H9 (cell line): Measurements from ENCODE around the gene DCUN1D4. TPM values are rescaled to one million over a fixed set of nuclear protein-coding genes. Genes with fewer than 3 reads are reported as not detected.

ENCODE experiments used
- DNase-seq: peaks from one replicate; pipeline ENCODE4 v3.0.0-alpha.2; 2017
- H2AFZ ChIP-seq: one replicate; pipeline ENCODE4 v1.6.1; 2013; ENCODE audit warnings: mild to moderate bottlenecking, low read length, control low read depth, moderate library complexity
- H2AK5ac ChIP-seq: 2 replicates; pipeline ENCODE4 v1.6.1; 2013; ENCODE audit warnings: low read length, control low read depth, mixed read lengths; ENCODE audit not compliant: insufficient read length
- H2BK120ac ChIP-seq: one replicate; pipeline ENCODE4 v1.6.1; 2013; ENCODE audit warnings: low read depth, mild to moderate bottlenecking, low read length, control low read depth, inconsistent platforms; ENCODE audit not compliant: poor library complexity, severe bottlenecking
- H2BK12ac ChIP-seq: 2 replicates; pipeline ENCODE4 v1.6.1; 2013; ENCODE audit warnings: low read length, control low read depth, mixed read lengths, low read depth; ENCODE audit not compliant: insufficient read length
- H2BK15ac ChIP-seq: 2 replicates; pipeline ENCODE4 v1.6.1; 2013; ENCODE audit warnings: low read depth, low read length, control low read depth
- H2BK20ac ChIP-seq: one replicate; pipeline ENCODE4 v1.6.1; 2013; ENCODE audit warnings: low read depth, mild to moderate bottlenecking, low read length, control low read depth, inconsistent platforms; ENCODE audit not compliant: poor library complexity, severe bottlenecking
- H2BK5ac ChIP-seq: 2 replicates; pipeline ENCODE4 v1.6.1; 2013; ENCODE audit warnings: low read length, control low read depth, mixed read lengths; ENCODE audit not compliant: insufficient read length
- H3K14ac ChIP-seq: 2 replicates; pipeline ENCODE4 v1.6.1; 2013; ENCODE audit warnings: low read length, control low read depth; ENCODE audit not compliant: insufficient read depth
- H3K18ac ChIP-seq: 2 replicates; pipeline ENCODE4 v1.6.1; 2013; ENCODE audit warnings: low read depth, mild to moderate bottlenecking, mixed read lengths, low read length, control low read depth; ENCODE audit not compliant: insufficient read length
- H3K23ac ChIP-seq: 2 replicates; pipeline ENCODE4 v1.6.1; 2013; ENCODE audit warnings: low read length, control low read depth, mixed read lengths, low read depth; ENCODE audit not compliant: insufficient read length
- H3K23me2 ChIP-seq: 2 replicates; pipeline ENCODE4 v1.6.1; 2013; ENCODE audit warnings: low read depth, mild to moderate bottlenecking, mixed read lengths, low read length, control low read depth; ENCODE audit not compliant: insufficient read length, poor library complexity, severe bottlenecking
- H3K27ac ChIP-seq: 2 replicates; pipeline ENCODE4 v1.5.1; 2013; ENCODE audit warnings: low read length, control low read depth, mixed read lengths, low read depth; ENCODE audit not compliant: insufficient read length
- H3K27me3 ChIP-seq: 2 replicates; pipeline ENCODE4 v1.6.1; 2013; ENCODE audit warnings: low read length, control low read depth, inconsistent platforms; ENCODE audit not compliant: insufficient read depth
- H3K4ac ChIP-seq: 2 replicates; pipeline ENCODE4 v1.6.1; 2013; ENCODE audit warnings: low read depth, mild to moderate bottlenecking, control low read depth, inconsistent platforms, low read length, moderate library complexity
- H3K4me1 ChIP-seq: 2 replicates; pipeline ENCODE4 v1.6.1; 2013; ENCODE audit warnings: low read length, control low read depth, inconsistent platforms; ENCODE audit not compliant: insufficient read depth
- H3K4me2 ChIP-seq: 2 replicates; pipeline ENCODE4 v1.6.1; 2013; ENCODE audit warnings: low read length, control low read depth, mixed read lengths; ENCODE audit not compliant: insufficient read length, insufficient read depth
- H3K56ac ChIP-seq: 2 replicates; pipeline ENCODE4 v1.6.1; 2013; ENCODE audit warnings: low read depth, mild to moderate bottlenecking, mixed read lengths, low read length, control low read depth; ENCODE audit not compliant: insufficient read length
- H3K79me1 ChIP-seq: 2 replicates; pipeline ENCODE4 v1.6.1; 2013; ENCODE audit warnings: low read depth, mild to moderate bottlenecking, moderate library complexity, low read length, control low read depth, inconsistent platforms; ENCODE audit not compliant: insufficient read depth, poor library complexity, severe bottlenecking
- H3K79me2 ChIP-seq: 2 replicates; pipeline ENCODE4 v1.6.1; 2013; ENCODE audit warnings: low read length, control low read depth, inconsistent platforms; ENCODE audit not compliant: insufficient read depth
- H3K9ac ChIP-seq: 2 replicates; pipeline ENCODE4 v1.6.1; 2013; ENCODE audit warnings: low read length, control low read depth, mixed read lengths; ENCODE audit not compliant: insufficient read length; ENCODE audit errors: extremely low read depth
- H3K9me3 ChIP-seq: one replicate; pipeline ENCODE4 v1.6.1; 2013; ENCODE audit warnings: low read depth, low read length, inconsistent platforms; ENCODE audit not compliant: control insufficient read depth
- H3T11ph ChIP-seq: one replicate; pipeline ENCODE4 v1.6.1; 2013; ENCODE audit warnings: mild to moderate bottlenecking, low read length, control low read depth, inconsistent platforms
- H4K20me1 ChIP-seq: one replicate; pipeline ENCODE4 v1.6.1; 2013; ENCODE audit not compliant: control insufficient read depth, insufficient read length, insufficient read depth
- H4K5ac ChIP-seq: 2 replicates; pipeline ENCODE4 v1.6.1; 2013; ENCODE audit warnings: low read depth, mild to moderate bottlenecking, mixed read lengths, low read length, control low read depth; ENCODE audit not compliant: insufficient read length
- H4K8ac ChIP-seq: replicated peaks from 2 replicates; pipeline ENCODE4 v1.6.1; 2013; ENCODE audit warnings: low read length, control low read depth, mixed read lengths, low read depth; ENCODE audit not compliant: insufficient read length
- H4K91ac ChIP-seq: 2 replicates; pipeline ENCODE4 v1.6.1; 2013; ENCODE audit warnings: low read depth, mild to moderate bottlenecking, moderate library complexity, mixed read lengths, low read length, control low read depth; ENCODE audit not compliant: insufficient read length
- H3K27ac Mint-ChIP-seq, 3 experiments: 2 replicates in 2 of 3; 3 replicates in 1 of 3; pipeline ENCODE4 v1.8.0; 2020 to 2021; ENCODE audit warnings: mixed read lengths in 3 of 3, mild to moderate bottlenecking in 1 of 3, moderate library complexity in 1 of 3
- H3K27me3 Mint-ChIP-seq: 2 replicates; pipeline ENCODE4 v1.8.0; 2021; ENCODE audit warnings: low read depth, mild to moderate bottlenecking, moderate library complexity, mixed read lengths
- H3K36me3 Mint-ChIP-seq, 3 experiments: 2 replicates in 2 of 3; 3 replicates in 1 of 3; pipeline ENCODE4 v1.8.0; 2020 to 2021; ENCODE audit warnings: low read depth in 3 of 3, mixed read lengths in 3 of 3; ENCODE audit not compliant: insufficient read depth in 1 of 3
- H3K4me1 Mint-ChIP-seq, 2 experiments: 2 replicates each; pipeline ENCODE4 v1.8.0; 2020; ENCODE audit warnings: mixed read lengths in 2 of 2
- H3K4me3 Mint-ChIP-seq, 2 experiments: 2 replicates in 1 of 2; 3 replicates in 1 of 2; pipeline ENCODE4 v1.8.0; 2020 to 2021; ENCODE audit warnings: mild to moderate bottlenecking in 2 of 2, mixed read lengths in 2 of 2, moderate library complexity in 1 of 2
- H3K9me3 Mint-ChIP-seq, 2 experiments: 2 replicates in 1 of 2; 3 replicates in 1 of 2; pipeline ENCODE4 v1.8.0; 2020; ENCODE audit warnings: mild to moderate bottlenecking in 2 of 2, mixed read lengths in 2 of 2, moderate library complexity in 1 of 2
- CTCF ChIP-seq: fragments of 200-600 bp; sonication (generic); conservative IDR thresholded peaks from 3 replicates; pipeline ENCODE4 v1.8.0; 2021; ENCODE audit warnings: antibody characterized with exemption, mild to moderate bottlenecking
- WGBS: extraction: QIAGEN DNeasy Blood & Tissue Kit; methylation state at CpG from one replicate; pipeline ENCODE4 v1.1.7; 2013; ENCODE audit warnings: missing lambda C conversion rate, low lambda C conversion rate, mixed read lengths; ENCODE audit not compliant: insufficient read length; ENCODE audit errors: extremely low coverage; 5-methylcytosine and 5-hydroxymethylcytosine counted together
- long read RNA-seq: library from polyadenylated mRNA; unstranded; transcript quantifications from one replicate; pipeline ENCODE4 v2.0.0, GENCODE V29; 2020
- total RNA-seq: library from RNA; stranded (reverse); gene quantifications from 2 replicates; pipeline ENCODE4 v1.2.1, GENCODE V29; 2021

Gene DCUN1D4
- total RNA-seq = 44.5 and 46.7 TPM in 2 replicates
- long read RNA-seq, full-length matches to known transcripts = 93 of 124 reads
- long read RNA-seq, partial matches to known transcripts = 2 of 124 reads
- long read RNA-seq, other reads (novel, unspliced or antisense) = 29 of 124 reads

- Histone ChIP-seq H3K23ac (no peak within 1 kb of the TSS), H3K4me1 (peaks cover 3% of the 10 kb centered on the region; the same call in 1 of the 2 replicates), H3K9ac (peak within 1 kb of the TSS; percentile 56), H2BK5ac (no peak within 1 kb of the TSS), H3K9me3 (no peaks in the 10 kb centered on the region), H4K5ac (no peak within 1 kb of the TSS), H3K4me2 (peak within 1 kb of the TSS; percentile 90), H3K56ac (no peak within 1 kb of the TSS), H3K4ac (no peak within 1 kb of the TSS), H3K27me3 (no peaks in the 10 kb centered on the region), H3K79me2 (peaks cover 20% of the 10 kb centered on the region; the same call in 1 of the 2 replicates), H3K14ac (no peak within 1 kb of the TSS), H4K8ac (no peak within 1 kb of the TSS), H3K18ac (peak within 1 kb of the TSS; percentile 37), H2AFZ (no peak within 1 kb of the TSS), H2BK15ac (no peak within 1 kb of the TSS), H2BK120ac (no peak within 1 kb of the TSS), H2AK5ac (no peak within 1 kb of the TSS), H3K79me1 (no peaks in the 10 kb centered on the region), H3K23me2 (peaks cover 8% of the 10 kb centered on the region), H3T11ph (no peak within 1 kb of the TSS), H4K91ac (no peak within 1 kb of the TSS), H4K20me1 (no peaks in the 10 kb centered on the region), H3K27ac (no peak within 1 kb of the TSS), H2BK20ac (no peak within 1 kb of the TSS), H2BK12ac (no peak within 1 kb of the TSS)
- TF ChIP-seq CTCF = peak; percentile 46; the same call in 2 of the 3 replicates
- Mint-ChIP-seq H3K4me3 (peak within 1 kb of the TSS; percentile 89 to 97), H3K9me3 (peaks cover 0 to 1% of the 10 kb centered on the region in 2 experiments; a peak in 1 of 5 replicates), H3K27me3 (peaks cover 27% of the 10 kb centered on the region), H3K36me3 (no peaks in the 10 kb centered on the region), H3K27ac (peak within 1 kb of the TSS; percentile 83 to 88 (median 84); a peak in 5 of 7 replicates), H3K4me1 (peaks cover 13 to 32% of the 10 kb centered on the region in 2 experiments)
- DNase-seq = peak; percentile 100
- no CpG with 5 or more reads among the region's 68 CpGs for WGBS
These were observed at the start of gene DCUN1D4 for GRCh38 chr4:51842554-51843308. Gene DCUN1D4 (plus strand): TSS chr4:51843153. CDS start chr4:51843243, 90 bp downstream.
